ENCODE results near the gene CD7.
A peak's percentile ranks its signal among the peaks of the same experiment; 100 is the strongest.

Gene CD7

GRCh38 chr17:82314012-82314726, 3.2 kb downstream of the CD7 start:
- DNase-seq (ENCODE audit: low read depth): no peak

DNA sequence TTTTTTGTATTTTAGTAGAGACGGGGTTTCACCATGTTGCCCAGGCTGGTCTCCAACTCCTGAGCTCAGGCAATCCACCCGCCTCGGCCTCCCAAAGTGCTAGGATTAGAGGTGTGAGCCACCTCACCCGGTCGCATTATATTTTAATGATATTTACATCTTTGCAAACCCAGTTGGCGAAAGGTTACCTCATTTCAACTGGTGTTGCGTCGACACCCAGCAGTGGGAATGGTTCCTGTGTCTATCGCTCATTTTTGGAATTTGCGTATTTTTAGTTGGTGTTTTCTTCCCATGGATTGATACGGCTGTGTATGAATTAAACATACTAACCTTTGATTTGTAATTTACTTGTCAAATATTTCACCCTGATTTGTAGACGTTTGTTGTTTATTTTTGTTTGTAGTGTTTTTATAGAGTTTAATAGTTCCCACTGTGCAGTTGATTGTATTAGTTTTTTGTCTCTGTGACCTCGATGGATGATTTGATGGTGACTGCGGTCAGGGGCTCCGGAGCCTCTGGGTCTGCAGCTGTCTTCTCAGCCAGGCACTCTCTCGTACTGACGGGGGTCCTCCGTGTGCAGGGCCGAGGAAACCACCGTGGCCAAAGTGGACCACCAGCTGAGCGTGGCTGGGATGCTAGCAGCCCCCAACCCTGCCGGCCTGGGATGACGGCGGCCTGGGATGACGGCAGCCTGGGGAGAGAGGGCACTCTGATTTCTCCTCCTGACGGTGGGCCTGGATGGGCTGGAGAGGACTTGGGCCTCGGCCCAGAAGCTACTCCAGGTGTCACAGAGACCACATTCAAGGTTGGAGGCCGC, 4.0 kb downstream of the CD7 start:
- no peak for DNase-seq (ENCODE audit: low read depth)

DNA sequence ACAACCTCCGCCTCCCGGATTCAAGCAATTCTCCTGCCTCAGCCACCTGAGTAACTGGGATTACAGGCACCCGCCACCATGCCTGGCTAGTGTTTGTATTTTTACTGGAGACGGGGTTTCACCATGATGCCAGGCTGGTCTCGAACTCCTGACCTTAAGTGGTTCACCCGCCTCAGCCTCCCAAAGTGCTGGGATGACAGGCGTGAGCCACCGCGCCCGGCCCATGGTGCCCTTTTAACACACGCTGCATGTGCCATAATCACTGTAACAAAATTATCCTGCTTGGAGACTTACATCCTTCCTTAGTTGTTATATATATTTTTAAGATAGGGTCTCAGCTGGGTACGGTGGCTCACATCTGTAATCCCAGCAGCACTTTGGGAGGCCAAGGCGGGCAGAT, 5.4 kb downstream of the CD7 start:
- no peak for DNase-seq (ENCODE audit: low read depth)

DNA sequence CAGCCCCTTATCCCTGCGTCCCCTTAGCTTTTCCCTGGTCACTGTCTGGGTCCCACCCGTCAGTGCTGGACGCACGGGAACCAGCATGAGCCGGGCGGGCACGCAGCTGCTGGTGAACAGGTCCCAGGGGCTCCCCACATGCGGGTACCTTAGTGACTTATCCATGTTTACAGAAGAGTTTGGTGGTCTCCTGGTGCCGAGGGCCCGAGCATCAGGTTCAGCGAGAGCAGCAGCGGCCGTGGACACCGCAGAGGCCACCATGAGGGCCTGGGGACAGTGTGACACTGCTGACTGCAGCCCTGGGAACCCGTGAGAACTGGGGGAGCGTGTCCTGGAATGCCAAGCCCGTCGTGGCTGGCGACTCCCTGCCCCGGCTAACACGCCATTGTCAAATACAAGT, 6.5 kb downstream of the CD7 start:
- no peak for DNase-seq (ENCODE audit: low read depth)

- no peak for DNase-seq (ENCODE audit: low read depth)
Observed at GRCh38 chr17:82309656-82310570, 7.5 kb downstream of the CD7 start.

DNA sequence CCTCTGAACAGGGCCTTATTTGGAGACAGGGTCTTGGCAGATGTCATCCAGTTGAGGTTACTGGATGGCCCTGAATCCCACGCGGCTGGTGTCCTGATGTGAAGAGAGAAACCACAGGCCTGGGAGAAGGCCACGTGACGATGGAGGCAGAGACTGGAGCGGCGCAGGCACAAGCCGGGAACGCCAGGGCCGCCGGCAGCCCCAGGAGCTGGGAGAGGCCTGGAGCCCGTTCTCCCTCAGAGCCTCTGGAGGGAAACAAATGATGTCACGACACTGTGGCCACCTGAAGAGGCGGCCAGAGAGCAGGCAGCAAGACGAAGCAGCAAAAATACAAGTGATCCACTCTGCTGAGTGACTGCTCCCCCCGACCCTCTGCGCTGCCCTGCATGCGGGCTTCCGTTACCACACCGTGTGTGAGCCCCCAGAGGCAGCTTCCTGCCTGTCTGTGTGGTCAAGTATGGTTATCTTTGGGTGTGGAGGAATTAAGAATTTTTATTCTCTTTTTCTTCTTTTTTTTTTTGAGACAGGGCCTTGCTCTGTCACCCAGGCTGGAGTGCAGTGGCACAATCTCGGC, 11.6 kb downstream of the CD7 start:
- DNase-seq (ENCODE audit: low read depth): no peak

DNA sequence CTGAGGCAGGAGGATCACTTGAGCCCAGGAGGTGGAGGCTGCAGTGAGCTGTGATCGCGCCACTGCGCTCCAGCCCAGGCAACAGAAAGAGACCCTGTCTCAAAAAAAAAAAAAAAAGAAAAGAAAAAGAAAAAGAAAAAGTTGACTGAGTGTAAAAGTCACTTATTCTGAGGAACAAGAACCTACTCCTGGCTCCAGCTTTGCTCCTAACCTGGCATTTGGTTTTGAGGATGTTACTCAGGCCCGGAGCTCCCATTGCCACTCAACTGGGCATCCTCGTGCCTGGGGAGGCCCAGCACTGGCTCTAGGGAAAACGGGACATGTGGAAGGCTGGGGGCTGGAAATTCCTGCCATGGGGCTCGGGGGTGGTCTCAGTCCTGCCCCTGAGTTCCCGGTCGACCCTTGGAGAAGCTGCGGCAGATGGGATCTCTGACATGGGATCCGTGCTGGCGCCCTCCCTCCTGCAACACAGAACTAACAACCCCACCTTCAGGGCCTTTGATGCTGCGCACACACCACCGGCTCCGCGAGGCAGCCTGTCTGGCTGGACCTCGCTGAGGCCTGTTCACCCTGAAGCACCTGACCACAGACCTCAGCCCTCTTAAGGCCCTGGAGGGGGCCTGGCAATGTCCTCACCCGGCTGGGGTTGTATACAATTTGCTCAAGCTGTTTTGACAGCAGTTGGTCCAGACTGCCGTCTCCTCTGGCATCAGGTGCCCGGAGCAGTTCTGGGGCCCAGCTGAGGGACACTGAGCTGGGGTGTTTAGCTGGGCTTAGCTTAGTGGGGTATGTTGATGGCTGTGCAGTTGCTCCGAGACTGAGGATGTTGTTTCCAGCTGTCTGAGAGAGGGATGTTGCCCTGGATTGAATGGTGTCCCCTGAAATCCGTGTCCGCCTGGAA, 12.3 kb downstream of the CD7 start:
- DNase-seq (ENCODE audit: low read depth): no peak

DNA sequence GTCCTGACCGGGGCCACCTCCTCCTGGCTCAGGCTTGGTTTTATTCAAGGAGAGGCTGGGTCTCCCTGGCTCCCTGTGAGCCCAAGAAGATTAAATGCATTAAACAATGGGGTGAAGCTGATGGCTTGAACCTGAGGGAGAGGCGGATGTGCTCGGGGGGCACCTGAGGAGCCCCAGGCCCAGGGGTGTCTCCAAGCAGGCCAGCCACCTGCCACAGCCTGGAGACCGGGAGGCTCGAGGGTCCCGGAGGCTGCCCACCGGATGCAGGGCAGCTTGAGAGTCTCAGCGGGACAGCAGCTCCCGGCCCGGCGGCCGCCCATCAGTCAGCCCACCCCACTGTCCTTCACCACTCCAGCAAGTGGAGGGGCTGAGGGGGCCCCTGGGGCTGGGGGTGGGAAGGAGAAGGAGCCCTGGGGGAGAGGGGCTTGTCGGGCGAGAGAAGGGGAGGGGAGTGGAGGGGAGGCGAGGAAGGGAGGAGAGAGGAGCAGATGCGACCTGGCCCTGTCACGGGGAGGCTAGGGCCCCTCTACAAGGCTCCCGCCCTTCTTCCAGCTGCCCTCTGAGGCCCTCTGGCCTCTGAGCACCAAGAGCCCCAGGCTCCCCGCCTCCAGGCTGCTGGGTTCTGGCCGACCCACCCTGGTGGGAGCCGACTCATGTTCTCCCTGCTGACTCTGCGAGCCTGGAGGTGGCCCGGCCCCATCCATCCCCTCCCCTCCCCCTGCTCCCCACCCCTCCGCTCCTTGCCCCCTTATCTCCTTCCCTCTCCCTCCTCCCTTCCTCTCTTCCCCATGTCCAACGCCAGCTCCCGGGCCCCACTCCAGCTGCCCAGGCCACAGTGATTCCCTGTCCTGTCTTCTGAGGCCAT, 13.2 kb downstream of the CD7 start:
- DNase-seq (ENCODE audit: low read depth): no peak

DNA sequence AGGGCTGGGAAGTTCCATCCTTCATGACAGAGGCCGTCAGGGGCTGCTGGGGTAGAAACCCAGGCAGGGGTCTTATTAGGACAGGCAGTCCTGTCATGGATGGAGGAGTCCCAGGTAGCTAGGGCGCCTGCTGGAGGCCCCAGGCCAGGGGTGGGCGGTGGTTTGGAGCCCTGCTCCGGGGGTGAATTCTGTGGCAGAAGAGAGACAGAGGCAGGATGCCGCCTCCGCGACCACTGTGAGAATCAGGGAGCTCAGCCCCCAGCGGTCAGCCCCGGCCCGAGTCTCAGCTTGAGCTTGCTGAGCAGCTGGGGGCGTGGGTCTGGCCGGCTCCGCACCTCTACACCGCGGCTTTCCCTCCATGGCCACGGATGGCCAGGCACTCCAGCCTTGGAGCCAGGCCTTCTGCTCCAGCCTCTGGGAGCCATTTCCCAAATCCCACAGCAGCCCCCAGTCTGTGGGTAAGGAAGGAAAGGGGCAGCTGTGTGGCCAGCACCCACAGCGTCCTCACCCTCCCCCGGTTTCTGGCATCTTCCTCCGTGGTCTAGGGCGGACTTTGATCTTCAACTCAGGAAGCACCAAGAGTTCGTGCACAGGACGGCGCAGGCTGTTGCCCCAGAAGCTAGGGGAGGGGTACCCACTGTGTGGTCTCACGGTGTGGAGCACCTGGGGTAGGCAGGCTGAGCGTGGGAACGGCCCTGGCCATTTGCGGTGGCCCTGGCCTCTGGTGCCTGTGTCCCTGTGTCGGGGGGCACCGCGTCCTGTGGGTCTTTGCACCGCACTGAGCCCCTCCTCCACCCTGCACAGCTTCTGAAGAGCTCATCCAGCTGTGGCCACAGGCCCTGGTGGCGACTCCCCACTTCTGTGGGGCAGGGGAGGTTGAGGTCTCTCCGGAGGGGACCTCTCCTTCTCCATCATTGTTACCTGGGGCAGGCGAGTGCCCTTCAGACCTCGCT, 14.1 kb downstream of the CD7 start:
- no peak for DNase-seq (ENCODE audit: low read depth)

GRCh38 chr17:82302568-82302963, 14.8 kb downstream of the CD7 start:
- DNase-seq (ENCODE audit: low read depth): no peak

DNA sequence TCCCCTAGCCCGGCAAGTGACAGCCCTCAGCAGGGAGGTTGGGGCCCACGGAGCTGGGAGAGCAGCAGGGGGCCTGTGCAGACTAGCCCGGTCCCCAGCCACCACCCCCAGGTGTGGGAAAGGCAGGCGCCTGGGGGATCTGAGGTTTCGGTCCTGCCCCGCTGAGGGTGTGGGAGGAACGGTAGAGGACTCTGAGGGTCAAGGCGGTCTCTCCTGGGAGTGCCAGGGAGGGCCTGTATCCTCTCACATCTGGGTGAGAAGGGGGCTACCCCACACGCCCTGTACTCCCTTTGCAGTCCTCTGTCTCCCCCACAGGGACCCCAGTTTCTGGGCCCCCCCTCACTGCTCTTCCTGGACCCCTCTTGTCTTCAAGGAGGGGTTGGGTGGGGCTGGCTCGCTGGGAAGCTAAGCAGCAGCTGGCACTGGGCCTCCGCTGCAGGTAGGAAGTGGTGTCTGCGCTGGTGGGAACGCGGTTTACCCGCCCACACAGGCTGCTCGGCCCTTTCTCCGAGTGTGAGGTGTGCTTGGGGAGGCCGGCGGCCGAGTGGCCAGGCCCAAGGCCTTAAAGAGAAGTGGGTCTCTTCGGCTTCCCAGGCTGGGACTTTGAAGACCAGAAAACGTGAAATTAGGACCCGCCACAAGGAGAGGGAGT, 15.4 kb downstream of the CD7 start:
- no peak for DNase-seq (ENCODE audit: low read depth)

DNA sequence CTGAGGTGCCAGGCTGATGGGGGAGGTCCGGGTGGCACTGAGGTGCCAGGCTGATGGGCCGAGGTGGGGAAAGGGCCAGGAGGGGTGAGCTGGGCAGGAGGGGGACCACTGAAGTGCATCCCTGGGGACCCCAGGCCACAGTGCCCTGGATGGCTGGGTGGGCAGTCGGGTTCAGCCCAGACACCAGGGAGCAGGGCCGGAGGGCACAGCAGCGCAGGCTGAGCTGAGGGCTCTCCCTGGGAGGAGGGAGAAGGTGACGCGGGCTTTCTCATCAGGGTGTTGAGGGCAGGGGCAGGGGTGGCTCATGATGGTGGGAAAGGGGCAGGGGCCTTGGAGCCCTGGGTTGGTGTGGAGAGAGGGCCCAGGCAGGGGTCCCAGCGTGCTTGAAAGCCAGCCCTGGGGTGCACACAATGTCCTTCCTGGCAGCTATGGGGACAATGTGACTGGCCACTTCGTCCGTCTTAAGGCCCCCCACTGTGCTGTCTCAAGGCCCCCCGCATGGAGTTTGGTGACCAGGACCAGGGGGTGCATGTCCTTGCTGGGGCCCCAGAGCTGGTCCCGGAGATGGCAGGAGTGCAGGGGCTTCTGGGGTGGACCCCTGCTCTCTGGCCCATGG, 16.0 kb downstream of the CD7 start:
- DNase-seq (ENCODE audit: low read depth): no peak

DNA sequence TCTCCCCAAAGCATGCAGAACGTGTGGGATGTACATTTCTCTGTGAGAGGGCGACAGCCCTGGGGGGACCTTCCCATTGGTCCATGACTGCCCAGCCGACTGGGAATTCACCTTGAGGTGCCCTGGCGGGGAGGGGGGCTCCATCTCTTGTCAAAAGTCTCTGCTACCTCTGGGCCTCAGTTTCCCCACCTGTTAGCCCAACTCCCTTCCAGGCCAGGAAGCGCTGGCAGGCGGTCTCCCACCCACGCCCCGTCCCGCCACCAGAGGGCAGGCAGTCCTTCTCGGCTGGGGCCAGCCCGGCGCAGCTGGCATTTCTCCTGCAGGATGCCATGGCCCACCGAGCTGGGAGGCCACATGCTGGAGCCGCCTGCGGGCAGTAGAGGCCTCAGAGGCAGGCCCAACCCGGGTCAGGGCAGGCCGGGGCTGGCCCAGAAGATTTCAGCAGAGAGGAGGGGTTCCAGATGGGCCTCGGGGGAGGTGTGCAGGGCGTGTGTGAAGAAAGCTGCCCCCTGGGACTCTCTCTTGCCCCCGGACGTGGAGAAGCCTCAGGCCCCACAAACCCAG, 16.6 kb downstream of the CD7 start:
- DNase-seq (ENCODE audit: low read depth): peak; percentile 35

DNA sequence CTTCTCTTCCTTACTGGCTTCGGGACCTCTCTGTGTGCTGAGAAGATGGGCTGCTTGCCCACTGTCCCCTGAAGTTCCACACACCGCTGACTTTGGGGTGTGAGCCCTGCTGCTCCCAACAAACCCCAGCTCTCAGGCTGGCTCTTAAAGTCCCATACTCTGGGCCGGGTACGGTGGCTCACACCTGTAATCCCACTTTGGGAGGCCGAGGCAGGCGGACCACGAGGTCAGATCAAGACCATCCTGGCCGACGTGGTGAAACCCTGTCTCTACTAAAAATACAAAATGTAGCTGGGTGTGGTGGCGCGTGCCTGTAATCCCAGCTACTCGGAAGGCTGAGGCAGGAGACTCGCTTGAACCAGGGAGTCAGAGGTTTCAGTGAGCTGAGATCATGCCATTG, 17.2 kb downstream of the CD7 start:
- no peak for DNase-seq (ENCODE audit: low read depth)

- no peak for DNase-seq (ENCODE audit: low read depth)
Observed at GRCh38 chr17:82299452-82299851, 18.0 kb downstream of the CD7 start.

DNA sequence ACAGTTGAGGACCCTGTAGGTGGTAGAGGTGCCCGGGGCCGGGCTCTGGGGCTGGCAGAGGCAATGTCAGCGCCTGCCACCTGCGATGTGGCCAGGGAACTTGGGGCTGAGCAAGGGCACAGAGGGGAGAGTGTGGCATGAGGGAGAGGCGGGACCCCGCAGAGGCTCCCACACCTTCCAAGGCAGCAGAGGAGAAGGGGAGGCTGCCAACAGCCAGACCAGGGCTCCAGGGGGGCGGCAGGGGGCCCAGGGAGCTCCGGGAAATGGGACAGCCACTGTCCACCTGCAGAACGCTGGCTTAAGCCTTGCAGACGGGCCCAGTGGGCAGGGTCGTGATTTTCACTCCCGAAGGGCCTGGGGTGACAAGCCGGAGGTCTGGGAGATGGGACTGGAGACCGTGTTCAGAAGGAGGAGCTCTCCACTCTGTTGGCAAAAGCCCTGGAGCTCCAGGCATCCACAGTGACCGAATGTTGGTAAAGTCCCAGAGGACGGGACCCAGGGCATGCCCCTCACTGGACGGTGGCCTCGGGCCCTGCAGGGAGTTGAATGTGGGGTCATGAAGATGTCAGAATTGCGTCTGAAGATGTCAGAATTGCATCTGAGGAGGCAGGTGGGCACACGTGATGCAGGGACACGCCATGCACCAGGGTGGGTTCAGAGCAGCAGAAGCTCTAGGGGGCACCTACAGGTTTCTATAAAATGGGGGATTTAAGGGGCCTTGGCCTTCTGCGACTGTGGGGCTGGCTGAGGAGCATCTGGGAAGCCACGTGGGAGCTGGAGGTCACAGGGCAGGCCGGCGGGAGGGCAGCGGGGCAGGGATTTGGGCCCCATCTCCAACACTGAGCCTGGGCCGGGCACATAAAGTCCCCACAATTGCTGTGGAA, 18.6 kb downstream of the CD7 start:
- DNase-seq (ENCODE audit: low read depth): no peak

Measured in iris pigment epithelial cell (primary cell).